Measurements from ENCODE around the gene BCAS3.

Gene BCAS3

GRCh38 chr17:61442136-61442775 lies 764.6 kb downstream of the BCAS3 start:
- no peak for DNase-seq
